ENCODE data around the gene HNRNPUL1. TPM values are rescaled to one million over a fixed set of nuclear protein-coding genes. Genes with fewer than 3 reads are reported as not detected.

The HNRNPUL1 gene
- total and polyA plus RNA-seq, 11 donors, result 64.2 to 138 (median 114) TPM

GRCh38 chr19:41221514-41222205 is 42.5 kb upstream of the HNRNPUL1 start:
- TF ChIP-seq, protein P1, sequence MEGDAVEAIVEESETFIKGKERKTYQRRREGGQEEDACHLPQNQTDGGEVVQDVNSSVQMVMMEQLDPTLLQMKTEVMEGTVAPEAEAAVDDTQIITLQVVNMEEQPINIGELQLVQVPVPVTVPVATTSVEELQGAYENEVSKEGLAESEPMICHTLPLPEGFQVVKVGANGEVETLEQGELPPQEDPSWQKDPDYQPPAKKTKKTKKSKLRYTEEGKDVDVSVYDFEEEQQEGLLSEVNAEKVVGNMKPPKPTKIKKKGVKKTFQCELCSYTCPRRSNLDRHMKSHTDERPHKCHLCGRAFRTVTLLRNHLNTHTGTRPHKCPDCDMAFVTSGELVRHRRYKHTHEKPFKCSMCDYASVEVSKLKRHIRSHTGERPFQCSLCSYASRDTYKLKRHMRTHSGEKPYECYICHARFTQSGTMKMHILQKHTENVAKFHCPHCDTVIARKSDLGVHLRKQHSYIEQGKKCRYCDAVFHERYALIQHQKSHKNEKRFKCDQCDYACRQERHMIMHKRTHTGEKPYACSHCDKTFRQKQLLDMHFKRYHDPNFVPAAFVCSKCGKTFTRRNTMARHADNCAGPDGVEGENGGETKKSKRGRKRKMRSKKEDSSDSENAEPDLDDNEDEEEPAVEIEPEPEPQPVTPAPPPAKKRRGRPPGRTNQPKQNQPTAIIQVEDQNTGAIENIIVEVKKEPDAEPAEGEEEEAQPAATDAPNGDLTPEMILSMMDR (IDR thresholded peaks at IDR 0.05), result no peak
- no peak for TF ChIP-seq POLR2A (IDR thresholded peaks at IDR 0.05)
- intact Hi-C loops (cut with DNase I), result loop anchor here in 1 of 10 donors (5.0 kb wide), 1 partner anchor 41 kb away; the partner anchor contains the start of gene HNRNPUL1
- ATAC-seq (no peak), DNase-seq (peak in 1 of 5 donors; percentile 38)
- H3K4me3 ChIP-seq, result peak overlapping the region in 2 of 12 donors; percentile 22 to 75
- WGBS, 4 donors, result 88 to 91% (median 91%) methylated on average over 18 to 20 of the region's 20 CpGs
- peaks cover 0 to 17% (median 0%) of the 10 kb centered on the region in 9 donors for H3K36me3 ChIP-seq
- peaks cover 0 to 32% (median 16%) of the 10 kb centered on the region in 12 donors for H3K4me1 ChIP-seq
- peak overlapping the region in 5 of 12 donors; percentile 3 to 94 (median 92) for H3K27ac ChIP-seq
- peaks cover 0 to 20% (median 0%) of the 10 kb centered on the region in 9 donors for H3K27me3 ChIP-seq
- H3K9me3 ChIP-seq, result no peaks in the 10 kb centered on the region

DNA sequence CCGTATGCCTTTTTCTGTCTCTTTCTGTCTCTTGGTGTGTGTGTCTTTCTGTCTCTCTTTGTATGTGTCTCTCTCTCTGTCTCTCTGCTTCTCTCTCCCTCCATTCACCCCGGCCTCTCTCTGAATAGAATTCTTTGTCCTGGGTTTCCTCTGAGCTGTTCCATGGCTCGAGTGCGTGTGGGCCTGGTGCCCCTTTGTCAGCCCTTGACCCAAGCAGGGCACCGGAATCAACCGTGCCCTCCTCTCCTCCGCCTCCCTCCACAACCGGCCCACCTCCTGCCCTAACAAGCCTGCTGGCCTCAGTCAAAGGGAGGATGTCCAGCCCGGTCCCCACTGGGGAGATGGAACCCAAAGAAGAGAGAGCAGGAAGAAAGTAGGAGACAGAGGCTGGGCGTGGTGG is 41.9 kb upstream of the HNRNPUL1 start:
- no peak for ATAC-seq
- H3K9me3 ChIP-seq, result no peaks in the 10 kb centered on the region
- peak in 1 of 5 donors; percentile 49 for DNase-seq
- intact Hi-C loops (cut with DNase I), result loop anchor here in 1 of 10 donors (5.0 kb wide), 1 partner anchor 40 kb away; the partner anchor contains the start of gene HNRNPUL1
- peaks cover 0 to 24% (median 0%) of the 10 kb centered on the region in 9 donors for H3K27me3 ChIP-seq
- TF ChIP-seq, protein P1 (IDR thresholded peaks at IDR 0.05), result no peak
- TF ChIP-seq POLR2A (IDR thresholded peaks at IDR 0.05), result no peak
- H3K36me3 ChIP-seq, result peaks cover 0 to 17% (median 0%) of the 10 kb centered on the region in 9 donors
- H3K27ac ChIP-seq, result peak overlapping the region in 3 of 12 donors; percentile 3 to 93 (median 92)
- no peak overlapping the region for H3K4me3 ChIP-seq
- peaks cover 0 to 35% (median 20%) of the 10 kb centered on the region in 12 donors for H3K4me1 ChIP-seq
- 74 to 75% (median 75%) methylated on average over 10 of the region's 10 CpGs for WGBS, 4 donors

DNA sequence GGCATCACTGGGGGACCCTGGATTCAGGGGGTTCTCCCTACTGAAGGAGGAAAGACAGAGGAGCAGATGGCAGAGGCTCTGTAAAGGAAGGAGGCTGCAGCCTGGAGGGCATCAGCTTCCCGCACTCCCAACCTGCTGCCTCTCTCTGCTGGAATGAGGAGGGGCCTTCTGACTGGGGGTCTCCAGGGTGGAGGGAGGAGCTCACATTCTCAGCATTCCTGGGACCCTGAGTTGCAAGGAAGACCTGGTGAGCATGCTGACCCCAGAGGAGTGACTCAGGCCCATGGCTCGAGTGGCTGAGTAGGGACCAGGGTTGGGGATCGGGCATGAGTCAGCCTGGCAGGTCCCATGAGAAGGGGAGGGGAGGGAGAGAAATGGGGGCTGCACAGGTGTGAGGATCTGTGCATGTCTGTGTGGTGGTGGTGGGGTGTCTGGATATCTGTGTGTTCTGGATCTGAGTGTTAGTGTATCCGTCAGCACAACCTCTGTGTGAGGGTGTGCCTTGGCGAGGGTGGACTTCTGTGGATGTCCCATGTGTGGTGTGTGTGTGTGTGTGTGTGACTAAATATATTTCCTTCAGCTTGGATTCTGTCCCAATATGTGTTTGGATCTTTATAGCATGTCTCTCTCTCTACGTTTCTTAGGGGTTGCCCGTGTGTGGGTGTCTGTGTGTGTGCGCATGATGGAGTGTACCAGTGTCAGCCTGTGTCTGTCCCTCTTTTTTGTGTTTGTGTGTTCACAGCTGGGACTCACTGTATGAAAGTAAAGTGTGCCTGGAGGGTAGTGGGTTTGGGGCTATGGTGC is 40.5 kb upstream of the HNRNPUL1 start:
- Histone ChIP-seq H3K4me1 (peaks cover 0 to 35% (median 20%) of the 10 kb centered on the region in 12 donors), H3K9me3 (no peaks in the 10 kb centered on the region), H3K4me3 (no peak overlapping the region), H3K27ac (peak overlapping the region in 8 of 12 donors; percentile 13 to 94 (median 23)), H3K27me3 (peaks cover 0 to 31% (median 0%) of the 10 kb centered on the region in 9 donors), H3K36me3 (peaks cover 0 to 17% (median 0%) of the 10 kb centered on the region in 9 donors)
- ATAC-seq (no peak), DNase-seq (peak in 2 of 5 donors; percentile 5 to 57)
- intact Hi-C loops (cut with DNase I), result loop anchor here in 1 of 10 donors (5.0 kb wide), 1 partner anchor 39 kb away; the partner anchor contains the start of gene HNRNPUL1
- WGBS, 4 donors, result 45 to 56% (median 49%) methylated on average over 8 of the region's 8 CpGs
- TF ChIP-seq, protein P1 (IDR thresholded peaks at IDR 0.05), result no peak
- TF ChIP-seq POLR2A (IDR thresholded peaks at IDR 0.05), result no peak
